HG02884 (cell line): ENCODE results near the gene PDE4D.
"Not testable (repeated sequence)": the region's sequence is repeated elsewhere in the genome, so short reads cannot be mapped to it uniquely, and the experiment has no call there.

ENCODE experiments used
- ATAC-seq: cut with Tn5 transposase; IDR thresholded peaks from one replicate; pipeline ENCODE4 v1.9.1; 2021; ENCODE audit warnings: mild to moderate bottlenecking, moderate library complexity; ENCODE audit not compliant: unreplicated experiment

PDE4D gene

DNA sequence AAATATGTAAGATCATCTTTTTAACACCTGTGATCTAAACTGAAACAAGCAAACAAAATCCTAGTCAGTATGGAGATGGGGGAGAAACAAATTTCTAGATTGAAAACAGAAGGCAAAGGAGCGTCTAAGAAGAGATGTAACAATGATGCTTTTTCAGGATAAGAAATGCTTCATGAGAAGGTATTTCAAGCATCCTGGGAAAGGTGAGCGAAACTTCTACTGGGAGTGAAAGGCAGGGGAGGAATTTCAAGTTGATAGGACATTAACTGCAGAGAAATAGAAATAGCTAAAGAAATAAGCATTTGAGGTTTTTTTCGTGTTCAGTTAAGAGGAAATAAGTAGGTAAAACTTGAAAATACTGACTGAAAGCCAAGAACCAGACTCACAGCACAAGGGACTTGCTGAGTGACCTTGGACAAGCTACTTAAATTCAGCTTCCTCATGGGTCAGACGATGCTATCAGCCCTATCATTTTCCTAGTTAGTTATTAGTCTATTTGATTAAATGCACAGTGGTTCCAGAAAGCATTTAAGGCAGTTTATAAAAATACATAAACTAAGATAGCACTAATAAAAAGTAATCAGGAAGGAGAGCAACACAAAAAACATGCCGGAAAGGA is 406.3 kb downstream of the PDE4D start:
- ATAC-seq = no peak

DNA sequence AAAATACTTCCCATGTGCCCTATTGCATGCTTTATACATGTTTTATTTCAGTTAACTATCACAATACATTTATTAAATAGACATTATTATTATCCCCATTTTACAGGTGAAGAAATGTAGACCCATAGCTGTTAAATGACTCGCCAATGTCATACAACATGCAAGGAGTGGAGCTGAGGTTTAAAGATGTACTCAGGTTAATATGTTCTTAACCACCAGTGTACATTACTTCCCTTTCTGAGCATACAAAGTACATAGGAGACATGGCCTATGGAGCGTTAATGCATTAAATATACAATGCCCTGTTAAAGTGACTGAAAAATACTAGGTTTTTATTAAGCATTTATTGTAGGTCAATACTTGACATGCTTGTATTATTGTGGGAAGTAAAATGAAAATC is 407.0 kb downstream of the PDE4D start:
- ATAC-seq = no peak

DNA sequence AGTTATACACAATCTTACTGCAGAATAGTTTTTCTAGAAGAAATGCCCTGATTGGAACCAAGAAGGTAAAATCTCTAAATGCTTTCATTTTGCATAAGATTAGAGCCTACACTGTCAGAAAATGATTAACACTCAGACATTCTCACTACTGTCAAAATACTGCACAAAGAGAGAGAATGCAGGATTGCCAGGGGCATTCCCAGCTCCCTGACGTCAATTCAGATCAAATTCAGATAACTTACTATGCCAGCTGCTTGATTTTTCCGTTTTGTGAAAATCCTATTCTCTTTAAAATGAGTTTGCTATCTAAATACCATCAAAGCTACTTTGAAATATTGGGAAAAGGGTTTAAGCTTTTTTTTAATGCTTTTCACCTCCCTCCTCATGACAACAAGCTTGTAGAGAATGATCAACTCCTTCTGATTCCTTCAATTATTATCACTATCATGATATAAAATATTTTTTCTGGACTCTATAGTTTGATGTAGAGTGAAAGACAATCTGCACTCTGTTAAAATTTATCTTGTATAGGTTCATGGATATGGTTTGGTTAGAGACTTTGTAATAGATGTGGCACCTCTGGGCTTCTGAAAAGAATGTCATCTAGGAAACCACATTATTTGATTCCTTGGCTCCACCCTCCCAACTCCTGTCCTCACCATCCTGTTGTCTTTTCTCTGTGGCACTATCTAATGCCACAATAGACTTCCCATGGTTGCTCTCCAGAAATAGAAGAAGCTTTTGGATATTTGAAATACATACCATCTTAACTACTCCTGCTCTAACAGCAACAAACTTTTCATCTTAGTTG is 407.7 kb downstream of the PDE4D start:
- ATAC-seq = no peak

DNA sequence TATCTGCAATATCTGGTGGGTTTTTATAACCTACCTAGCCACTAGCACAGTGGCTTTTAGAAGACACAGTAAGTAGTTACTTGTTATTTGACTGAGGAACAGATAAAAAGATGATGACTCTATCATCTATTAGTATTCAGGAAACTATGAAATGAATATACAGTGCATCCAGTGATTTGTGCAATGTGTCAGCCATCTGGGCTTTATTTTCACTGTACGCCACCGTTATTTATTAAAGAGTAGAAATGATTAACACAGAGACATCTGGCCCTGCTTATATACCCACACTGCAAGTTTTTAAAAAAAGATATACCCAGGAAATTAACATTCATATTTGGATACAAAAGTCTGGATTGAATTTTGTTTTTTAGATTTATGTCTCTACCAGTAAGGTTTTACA is 408.4 kb downstream of the PDE4D start:
- ATAC-seq = no peak

DNA sequence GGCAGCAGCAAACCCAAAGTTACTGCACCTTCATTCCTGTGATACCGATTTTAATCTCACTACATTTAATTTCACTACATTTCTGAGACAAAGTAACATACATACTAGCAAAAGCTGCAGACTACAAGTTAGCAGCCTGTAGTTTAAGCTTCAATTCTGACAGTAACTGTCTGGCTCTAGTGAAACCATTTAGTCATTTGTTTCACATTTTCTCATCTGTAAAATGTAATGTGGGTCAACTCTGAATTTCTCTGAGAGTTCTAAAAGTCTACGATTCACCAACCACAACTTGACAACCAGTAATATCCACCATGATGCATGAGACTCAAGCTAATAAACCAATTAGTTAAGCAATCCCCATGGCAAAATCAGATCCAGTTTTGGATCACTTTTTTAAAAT is 408.9 kb downstream of the PDE4D start:
- no peak for ATAC-seq

DNA sequence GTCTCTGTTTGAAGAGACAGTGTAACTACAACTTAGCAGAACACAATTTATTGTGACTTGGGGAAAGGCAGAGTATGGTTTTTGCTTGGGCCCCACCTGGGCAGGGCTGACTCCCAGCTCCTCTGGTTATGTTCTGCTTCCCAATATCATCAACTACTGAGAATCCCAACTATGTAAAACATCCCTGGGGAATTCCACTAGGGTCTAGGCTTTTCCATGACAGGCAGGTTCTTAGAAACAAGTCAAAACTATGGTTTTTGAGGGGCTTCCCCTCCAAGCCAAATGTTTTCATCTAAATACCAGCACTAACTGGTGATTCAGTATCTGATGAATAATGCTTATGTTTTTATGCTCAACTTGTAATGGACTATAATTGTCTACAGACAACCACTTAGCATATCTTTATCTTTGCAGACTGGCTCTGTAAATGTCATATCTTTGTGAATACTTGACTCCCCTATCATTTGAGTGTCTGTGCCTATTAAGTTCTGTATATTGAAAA is 409.5 kb downstream of the PDE4D start:
- ATAC-seq = no peak

DNA sequence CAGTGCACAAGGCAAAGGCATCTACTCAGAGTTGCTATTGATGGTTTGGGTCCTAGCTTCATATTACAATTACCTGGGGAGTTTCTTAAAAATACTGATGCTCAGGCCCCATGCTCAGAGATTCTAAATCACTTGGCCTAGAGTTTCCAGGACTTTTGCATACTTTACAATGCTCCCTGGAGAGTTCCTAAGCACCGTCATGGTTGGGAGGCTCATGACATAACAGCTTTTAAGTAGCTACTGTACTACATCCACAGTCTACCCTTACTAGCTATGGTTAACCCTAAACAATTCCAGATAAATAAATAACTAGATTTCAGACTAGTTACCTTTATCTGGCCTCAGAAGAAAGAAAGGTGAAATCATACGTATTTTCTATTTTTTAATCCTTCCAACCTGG is 414.4 kb downstream of the PDE4D start:
- no peak for ATAC-seq

DNA sequence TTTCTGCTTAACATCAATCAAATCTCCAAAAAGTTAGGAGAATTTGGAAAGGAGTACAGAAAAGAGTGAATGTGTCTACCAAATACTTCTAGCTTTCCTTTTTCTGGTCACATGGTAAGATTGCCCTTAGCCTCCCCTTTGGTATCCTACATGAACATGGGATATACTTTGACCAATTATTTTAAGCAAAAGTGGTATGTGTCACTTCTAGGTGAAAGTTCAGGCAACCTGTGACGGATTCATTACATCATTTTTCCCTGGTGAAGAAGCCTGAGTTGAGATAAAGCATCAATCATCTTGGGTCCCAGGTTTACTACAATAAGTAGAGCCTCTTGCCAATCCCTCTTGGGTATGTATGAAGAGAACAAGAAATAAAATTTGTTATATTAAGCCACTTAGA is 419.2 kb downstream of the PDE4D start:
- no peak for ATAC-seq

DNA sequence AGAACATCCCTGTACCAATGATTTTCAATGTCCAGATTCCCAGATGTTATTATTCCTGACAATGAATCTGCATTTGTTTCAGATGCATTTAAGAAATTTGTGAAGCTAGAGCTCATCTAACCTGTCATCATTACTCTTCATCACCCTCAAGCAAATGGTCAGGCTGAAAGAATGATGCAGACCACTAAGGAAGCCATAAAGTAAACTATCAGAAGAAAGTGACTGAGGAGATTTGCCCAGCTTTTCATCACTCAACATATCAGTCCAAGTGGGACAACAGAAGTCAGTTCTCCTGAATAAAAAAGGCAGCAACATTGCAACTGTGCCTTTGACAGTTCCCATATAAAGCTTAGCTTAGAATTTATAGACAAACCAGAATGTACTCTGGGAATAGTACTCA is 419.9 kb downstream of the PDE4D start:
- ATAC-seq = no peak

DNA sequence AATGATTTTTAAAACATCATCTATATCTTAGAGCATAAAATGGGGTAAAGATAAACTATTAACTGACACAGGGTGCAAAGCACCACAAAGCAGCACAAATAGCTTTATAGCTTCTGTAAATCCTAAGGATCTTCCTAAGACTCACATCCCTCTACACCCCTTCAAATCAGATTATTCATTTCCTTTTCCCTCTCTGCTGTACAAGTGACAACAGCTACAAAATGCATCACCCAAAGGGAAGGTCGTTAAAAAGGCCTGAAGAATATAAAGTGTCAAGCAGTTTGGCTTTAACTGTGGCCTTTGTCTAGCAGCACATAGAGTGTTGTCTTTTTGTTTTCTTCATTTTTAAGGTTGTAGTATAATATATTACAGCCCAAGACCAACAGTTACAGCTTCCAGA is 422.1 kb downstream of the PDE4D start:
- ATAC-seq = no peak

DNA sequence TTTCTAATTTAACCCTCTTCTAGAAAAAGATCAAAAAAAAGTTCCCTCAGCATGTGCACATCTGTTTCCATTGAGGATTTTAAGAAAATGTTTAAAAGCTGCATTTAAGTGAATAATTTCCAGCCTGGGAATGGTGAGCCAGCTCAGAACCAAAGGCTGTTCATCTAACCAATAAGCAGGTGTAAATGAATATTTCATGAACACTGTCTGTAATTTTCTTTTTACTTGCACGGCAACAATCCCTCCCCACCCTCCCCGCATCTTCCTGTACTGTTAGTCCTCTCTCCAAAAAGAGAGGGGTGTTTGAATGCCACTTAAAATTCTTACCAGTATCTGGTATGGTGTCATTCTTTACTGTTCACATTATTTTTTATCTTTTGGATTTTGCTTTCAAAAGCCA is 425.6 kb downstream of the PDE4D start:
- ATAC-seq = no peak

DNA sequence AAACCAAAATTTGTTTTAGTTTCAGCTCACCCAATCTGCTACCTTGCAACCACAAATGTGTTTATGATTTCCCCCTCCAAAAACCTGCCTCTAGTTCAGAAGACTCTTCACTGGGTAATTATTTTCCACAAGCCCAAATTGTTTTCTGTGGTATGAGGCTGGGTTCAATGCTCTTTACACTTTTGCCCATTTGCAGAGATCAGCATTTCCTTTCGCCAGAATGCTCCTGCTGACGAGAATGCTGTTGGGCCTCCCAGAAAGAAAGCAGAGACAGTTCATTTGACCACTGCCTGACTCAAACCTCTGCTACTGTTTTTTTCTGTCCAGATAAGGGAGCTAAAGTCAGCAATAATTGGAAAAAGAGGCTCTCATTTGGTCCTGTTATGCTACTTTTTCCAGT is 427.3 kb downstream of the PDE4D start:
- ATAC-seq = no peak

DNA sequence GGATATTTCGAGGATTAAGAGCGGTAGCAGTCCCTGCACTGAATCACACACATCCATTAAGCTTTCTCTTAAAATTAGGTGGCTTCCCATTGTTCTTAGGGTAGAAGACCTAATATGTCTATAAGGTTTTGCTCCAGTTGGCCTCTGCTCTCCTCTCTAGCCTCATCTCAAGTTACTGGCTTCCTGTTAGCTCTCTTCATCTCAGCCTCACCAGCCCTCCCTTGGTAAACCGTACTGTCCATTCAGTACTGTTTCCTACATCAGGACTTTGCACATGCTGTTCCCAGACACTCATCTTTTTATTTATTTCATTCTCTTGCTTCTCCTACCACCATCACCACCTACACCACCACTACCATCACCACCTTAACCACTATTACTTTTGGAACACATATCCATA is 428.6 kb downstream of the PDE4D start:
- no peak for ATAC-seq

DNA sequence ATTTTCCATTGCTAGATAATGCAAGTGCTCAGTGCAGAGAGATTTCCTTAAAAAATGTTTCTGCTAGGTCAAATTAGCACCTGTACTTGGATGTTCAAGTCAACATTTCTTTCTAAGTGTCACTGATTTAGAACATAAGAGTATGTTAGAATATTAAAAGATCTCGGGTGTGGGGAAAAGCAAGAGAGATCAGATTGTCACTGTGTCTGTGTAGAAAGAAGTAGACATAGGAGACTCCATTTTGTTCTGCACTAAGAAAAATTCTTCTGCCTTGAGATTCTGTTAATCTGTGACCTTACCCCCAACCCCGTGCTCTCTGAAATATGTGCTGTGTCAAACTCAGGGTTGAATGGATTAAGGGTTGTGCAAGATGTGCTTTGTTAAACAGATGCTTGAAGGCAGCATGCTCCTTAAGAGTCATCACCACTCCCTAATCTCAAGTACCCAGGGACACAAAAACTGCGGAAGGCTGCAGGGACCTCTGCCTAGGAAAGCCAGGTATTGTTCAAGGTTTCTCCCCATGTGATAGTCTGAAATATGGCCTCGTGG is 429.8 kb downstream of the PDE4D start:
- ATAC-seq = not testable (repeated sequence)

DNA sequence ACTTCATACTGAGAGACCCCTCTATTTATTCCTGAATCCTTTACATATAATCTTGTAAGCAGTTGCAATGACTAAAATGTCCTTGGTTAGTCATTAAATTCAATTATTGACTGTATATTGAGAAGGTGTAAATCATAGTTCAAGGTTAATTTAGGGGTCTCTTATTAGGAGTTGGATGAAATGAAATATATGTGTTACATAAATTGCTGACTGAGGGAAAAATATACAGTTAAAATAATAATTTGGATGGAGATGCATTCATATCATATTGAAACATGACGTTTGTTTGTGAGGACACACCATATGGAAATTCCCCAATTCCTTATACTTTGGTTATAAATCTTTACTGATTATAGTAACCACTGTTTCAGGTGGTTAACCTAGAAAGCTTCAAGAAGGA is 430.6 kb downstream of the PDE4D start:
- ATAC-seq = no peak

DNA sequence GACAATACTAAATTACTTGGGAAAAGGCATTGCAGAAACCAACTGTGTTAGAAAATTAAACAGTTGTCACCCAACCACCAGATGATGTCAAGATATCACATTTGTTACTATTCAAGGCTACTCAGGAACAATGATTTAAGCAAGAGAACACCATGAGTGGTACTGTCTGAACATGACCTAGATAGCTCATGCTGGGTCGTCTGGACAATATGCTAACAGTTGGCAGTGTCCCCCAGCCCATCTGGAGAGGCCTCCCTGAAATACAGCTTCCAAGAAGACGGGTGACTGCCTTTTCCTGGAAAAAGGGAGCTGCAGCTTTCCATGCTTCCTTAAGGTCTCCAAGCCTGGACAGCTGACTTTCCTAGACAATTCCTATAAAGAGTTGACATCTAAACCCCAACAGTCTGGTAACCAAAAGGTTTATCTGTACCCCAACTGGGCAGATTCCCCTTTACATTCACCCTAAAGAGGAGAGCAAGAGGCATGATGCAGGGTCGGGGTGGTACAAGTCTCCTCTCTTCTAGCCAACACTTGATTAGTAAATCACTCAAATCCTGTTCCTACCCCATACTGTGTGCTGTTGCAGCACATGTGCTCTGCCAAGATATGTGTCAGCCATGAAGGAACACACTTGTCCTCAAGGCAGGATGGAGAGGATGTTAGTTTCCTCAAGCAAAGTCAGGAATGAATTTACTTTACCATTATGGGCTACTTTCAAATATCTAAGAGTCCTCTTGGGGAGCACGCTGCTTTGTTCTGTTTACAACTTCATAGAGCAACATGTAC is 433.0 kb downstream of the PDE4D start:
- ATAC-seq = no peak

DNA sequence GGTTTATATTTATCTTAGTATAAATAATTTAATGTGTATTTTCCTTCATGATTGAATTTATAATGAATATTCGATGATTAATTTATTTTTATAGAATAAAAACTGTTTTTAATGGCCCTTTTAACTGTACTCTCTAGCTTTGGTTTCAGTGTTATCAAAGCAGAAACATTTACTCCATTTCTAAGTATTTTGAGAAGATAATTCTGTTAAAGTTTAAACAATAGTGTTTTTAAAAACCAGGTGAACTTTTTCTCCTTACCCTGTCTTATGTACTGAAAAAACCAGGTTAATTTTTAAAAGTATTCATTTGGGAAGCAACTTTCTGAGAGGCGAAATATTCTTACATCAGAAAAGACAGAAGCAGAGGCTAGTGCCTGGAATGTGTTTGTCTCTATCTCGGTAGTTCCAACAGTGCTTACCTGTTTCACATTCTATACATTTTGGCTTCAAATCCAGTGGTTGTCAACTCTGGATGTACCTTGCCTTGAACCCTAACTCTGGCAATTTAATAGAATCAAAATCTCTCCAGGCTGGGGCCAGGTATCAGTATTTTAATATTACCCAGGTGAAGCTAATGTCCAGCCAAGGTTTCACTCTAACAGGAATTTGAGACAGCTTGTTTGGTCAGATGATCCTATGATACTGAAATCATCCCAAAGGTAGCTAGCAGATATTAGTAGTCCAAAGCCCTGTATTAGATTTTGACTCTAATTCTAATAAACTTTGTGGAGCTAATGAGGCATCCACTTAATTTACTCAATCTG is 434.4 kb downstream of the PDE4D start:
- no peak for ATAC-seq

DNA sequence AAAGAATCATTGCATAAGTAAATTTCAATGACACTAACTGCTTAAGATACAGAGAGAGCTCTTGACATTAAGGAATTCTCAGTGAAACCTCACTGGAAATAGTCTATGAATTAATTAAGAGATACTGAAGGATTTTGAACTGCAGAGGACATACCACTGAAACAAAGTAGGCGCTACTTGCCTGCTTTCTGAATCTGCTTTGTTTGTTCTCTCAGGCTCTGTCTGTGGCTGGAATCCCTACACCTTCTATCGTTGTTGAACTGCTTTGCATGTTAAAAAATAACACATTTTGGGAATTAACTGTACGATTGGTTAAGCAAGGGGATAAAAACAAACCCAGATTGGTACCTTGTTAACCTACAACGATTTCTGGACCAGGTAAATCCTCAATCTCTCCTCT is 435.2 kb downstream of the PDE4D start:
- ATAC-seq = no peak

DNA sequence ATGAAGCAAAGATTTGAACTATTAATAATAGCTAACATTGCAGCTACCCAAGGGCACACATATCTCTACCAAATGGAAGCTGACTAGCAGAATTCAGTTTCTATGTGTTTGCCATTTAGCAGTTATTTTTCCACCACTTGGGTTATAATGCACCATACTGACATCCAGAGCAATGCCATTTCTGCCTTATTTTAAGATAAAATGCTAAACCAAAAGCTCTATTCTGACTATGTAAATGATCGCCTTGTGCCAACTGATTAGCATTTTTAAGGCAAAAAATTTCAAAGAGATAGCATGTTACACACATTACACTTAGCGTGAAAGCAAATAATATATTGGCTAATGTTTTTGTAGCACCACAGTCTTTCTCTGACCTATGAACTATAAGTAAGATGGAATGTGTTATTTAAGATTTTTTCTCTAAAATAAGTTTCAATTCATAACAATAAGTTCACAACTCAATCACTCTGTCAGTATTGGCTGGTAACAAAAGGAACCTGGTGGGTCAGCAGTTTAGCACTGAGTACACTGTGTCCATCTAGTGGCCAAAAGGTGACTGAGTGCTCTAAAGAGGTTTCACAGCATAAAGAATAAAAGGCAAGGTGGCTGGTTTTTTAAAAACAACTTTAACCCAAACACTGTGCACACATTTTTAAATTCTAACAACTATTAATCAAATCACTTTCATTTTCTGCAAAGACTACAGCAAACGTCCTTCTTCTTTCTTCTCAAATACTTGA is 443.5 kb downstream of the PDE4D start:
- ATAC-seq = no peak

DNA sequence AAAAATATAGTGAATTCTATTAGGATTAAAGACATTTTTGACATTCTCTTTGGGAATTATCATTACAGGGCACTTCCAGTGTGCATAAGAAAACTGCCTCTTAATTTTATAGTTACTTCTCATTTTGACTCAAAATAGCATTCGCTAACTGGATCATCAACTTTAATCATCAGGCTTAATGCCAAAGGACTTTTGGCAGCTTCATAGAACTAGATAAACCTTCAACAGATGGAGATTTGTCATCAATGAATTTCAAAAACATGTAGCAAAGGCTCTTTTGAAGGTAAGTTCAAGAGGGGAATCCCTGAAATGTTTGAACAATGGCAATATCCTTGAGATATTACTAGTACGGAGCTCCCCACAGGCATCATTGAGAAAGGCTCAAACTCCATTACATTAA is 447.2 kb downstream of the PDE4D start:
- no peak for ATAC-seq
